GM06990 (cell line): Measurements from ENCODE around the gene DHX35.
"Not testable (repeated sequence)": the region's sequence is repeated elsewhere in the genome, so short reads cannot be mapped to it uniquely, and the experiment has no call there.

ENCODE experiments used
- DNase-seq: peaks from one replicate; pipeline ENCODE4 v3.0.0-alpha.2; 2011; ENCODE audit not compliant: insufficient read length; ENCODE audit errors: extremely low read depth
- H3K27me3 ChIP-seq: replicated peaks from 2 replicates; pipeline ENCODE4 v1.6.0; 2011; ENCODE audit warnings: low read length; ENCODE audit not compliant: control insufficient read depth, insufficient read depth
- H3K36me3 ChIP-seq: 2 replicates; pipeline ENCODE4 v1.5.1; 2011; ENCODE audit warnings: low read length; ENCODE audit not compliant: control insufficient read depth, insufficient read depth
- H3K4me3 ChIP-seq: replicated peaks from 2 replicates; pipeline ENCODE4 v1.5.1; 2011; ENCODE audit warnings: low read depth, mild to moderate bottlenecking, control low read depth, low read length
- CTCF ChIP-seq: IDR thresholded peaks from 2 replicates; pipeline ENCODE4 v1.5.1; 2011; ENCODE audit warnings: low read length, control low read depth, mild to moderate bottlenecking, inconsistent platforms; ENCODE audit not compliant: insufficient read depth, poor library complexity, severe bottlenecking

The DHX35 gene

GRCh38 chr20:38991814-38992704 lies 29.9 kb downstream of the DHX35 start:
- no peak for TF ChIP-seq CTCF
- no peak for DNase-seq
- peaks cover 2% of the 10 kb centered on the region; the same call in 1 of the 2 replicates for H3K36me3 ChIP-seq

GRCh38 chr20:38995536-38996044 lies 33.4 kb downstream of the DHX35 start:
- Histone ChIP-seq H3K4me3 (no peak overlapping the region), H3K36me3 (peaks cover 3% of the 10 kb centered on the region), H3K27me3 (no peaks in the 10 kb centered on the region)
- TF ChIP-seq CTCF, result no peak
- DNase-seq, result no peak

More at GRCh38 chr20:38991814-38992704, 29.9 kb downstream of the DHX35 start:
- no peaks in the 10 kb centered on the region for H3K27me3 ChIP-seq
- H3K4me3 ChIP-seq, result no peak overlapping the region

GRCh38 chr20:38996866-38997265 lies 34.7 kb downstream of the DHX35 start:
- not testable (repeated sequence) for H3K4me3 ChIP-seq, H3K36me3 ChIP-seq, DNase-seq, H3K27me3 ChIP-seq

- peaks cover 6% of the 10 kb centered on the region for H3K36me3 ChIP-seq
- no peak overlapping the region for H3K4me3 ChIP-seq
- H3K27me3 ChIP-seq, result no peaks in the 10 kb centered on the region
- TF ChIP-seq CTCF, result peak; percentile 61
- peak; percentile 66 for DNase-seq
Observed at GRCh38 chr20:38997622-38998021, 35.5 kb downstream of the DHX35 start.

- no peaks in the 10 kb centered on the region for H3K27me3 ChIP-seq
- H3K4me3 ChIP-seq, result no peak overlapping the region
- no peak for TF ChIP-seq CTCF
- DNase-seq, result no peak
- peaks cover 8% of the 10 kb centered on the region for H3K36me3 ChIP-seq
Observed at GRCh38 chr20:38999217-38999616, 37.1 kb downstream of the DHX35 start.
